Measurements from ENCODE around the gene LRMDA.

DNA sequence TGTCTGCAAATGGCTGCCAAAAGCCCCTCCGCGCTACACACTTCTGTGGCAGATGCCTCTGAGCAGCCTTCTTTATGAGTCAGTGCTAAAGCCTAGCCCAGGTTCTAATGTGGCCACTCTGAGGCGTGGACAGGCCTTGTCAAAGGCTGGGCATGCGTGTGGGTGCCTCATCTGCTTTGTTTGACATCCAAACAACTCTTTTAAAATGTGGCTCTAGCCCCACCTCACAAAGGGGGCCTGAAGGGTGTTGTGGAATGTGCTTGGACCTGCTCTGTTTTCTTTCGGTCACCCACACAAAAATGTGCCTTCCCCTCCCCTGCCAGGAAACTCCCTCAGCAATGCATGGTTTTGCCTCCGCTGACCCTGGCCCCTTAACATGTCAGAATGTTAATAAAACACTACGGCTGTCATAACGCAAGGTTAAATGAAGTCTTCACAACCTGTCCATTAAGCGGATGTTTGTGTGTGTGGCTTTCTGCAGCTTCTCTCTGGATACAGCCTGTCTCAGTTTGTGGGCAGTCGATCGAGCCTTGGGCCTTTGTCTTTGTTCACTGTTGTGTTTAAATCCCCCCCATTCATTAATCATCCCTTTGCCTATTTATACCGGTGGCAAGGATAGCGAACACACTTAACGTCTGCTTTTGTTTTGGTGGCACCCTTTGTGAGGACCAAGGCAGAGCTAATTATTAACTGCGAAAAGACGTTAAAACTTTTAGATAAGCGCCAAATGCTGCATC, 718.9 kb downstream of the LRMDA start:
- TF ChIP-seq, protein P1, sequence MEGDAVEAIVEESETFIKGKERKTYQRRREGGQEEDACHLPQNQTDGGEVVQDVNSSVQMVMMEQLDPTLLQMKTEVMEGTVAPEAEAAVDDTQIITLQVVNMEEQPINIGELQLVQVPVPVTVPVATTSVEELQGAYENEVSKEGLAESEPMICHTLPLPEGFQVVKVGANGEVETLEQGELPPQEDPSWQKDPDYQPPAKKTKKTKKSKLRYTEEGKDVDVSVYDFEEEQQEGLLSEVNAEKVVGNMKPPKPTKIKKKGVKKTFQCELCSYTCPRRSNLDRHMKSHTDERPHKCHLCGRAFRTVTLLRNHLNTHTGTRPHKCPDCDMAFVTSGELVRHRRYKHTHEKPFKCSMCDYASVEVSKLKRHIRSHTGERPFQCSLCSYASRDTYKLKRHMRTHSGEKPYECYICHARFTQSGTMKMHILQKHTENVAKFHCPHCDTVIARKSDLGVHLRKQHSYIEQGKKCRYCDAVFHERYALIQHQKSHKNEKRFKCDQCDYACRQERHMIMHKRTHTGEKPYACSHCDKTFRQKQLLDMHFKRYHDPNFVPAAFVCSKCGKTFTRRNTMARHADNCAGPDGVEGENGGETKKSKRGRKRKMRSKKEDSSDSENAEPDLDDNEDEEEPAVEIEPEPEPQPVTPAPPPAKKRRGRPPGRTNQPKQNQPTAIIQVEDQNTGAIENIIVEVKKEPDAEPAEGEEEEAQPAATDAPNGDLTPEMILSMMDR (conservative IDR thresholded peaks at IDR 0.05; ENCODE audit: low read length), result no peak
- TF ChIP-seq EZH2phosphoT487 (IDR thresholded peaks at IDR 0.05; ENCODE audit: borderline replicate concordance), result no peak

All from Loucy (cell line).